IPS-18a (cell line): Measurements from ENCODE around the gene C1S.

Experiments
- H3K27ac ChIP-seq: one replicate; pipeline ENCODE4 v1.5.1; 2013; ENCODE audit warnings: low read length
- H3K27me3 ChIP-seq: one replicate; pipeline ENCODE4 v1.6.1; 2013; ENCODE audit warnings: mild to moderate bottlenecking, low read length; ENCODE audit not compliant: control insufficient read depth, insufficient read depth
- H3K36me3 ChIP-seq: one replicate; pipeline ENCODE4 v1.6.1; 2013; ENCODE audit warnings: low read depth, low read length; ENCODE audit not compliant: control insufficient read depth
- H3K4me1 ChIP-seq: one replicate; pipeline ENCODE4 v1.6.1; 2013; ENCODE audit warnings: low read depth, low read length; ENCODE audit not compliant: control insufficient read depth
- H3K4me3 ChIP-seq: one replicate; pipeline ENCODE4 v1.5.1; 2013; ENCODE audit warnings: low read length
- H3K9ac ChIP-seq: one replicate; pipeline ENCODE4 v1.6.1; 2013; ENCODE audit warnings: mild to moderate bottlenecking, low read length, moderate library complexity
- H3K9me3 ChIP-seq: one replicate; pipeline ENCODE4 v1.6.1; 2013; ENCODE audit warnings: low read depth, low read length; ENCODE audit not compliant: control insufficient read depth

The C1S gene

DNA sequence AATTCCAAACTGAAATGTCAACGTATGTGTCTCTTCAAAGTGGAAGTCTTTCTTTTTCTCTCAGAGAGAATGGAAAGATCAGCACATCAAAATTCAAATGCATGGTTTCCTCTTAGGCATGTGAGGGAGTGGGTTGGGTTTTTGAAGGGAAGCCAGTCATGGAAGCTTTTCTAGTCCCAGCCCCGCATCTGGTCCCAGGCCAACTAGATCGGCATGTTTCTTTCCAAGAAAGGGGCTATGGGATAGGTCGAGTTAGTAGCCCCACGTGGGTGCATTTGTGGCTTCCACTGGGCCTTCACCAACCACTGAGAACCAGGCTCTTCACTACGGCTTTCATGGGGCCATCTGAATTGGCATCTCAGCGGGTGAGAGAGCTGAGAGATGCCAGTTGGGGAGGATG is 6.6 kb downstream of the C1S start:
- no peaks in the 10 kb centered on the region for H3K9me3 ChIP-seq
- H3K36me3 ChIP-seq = no peaks in the 10 kb centered on the region
- H3K27ac ChIP-seq = no peak overlapping the region
- no peak overlapping the region for H3K4me3 ChIP-seq
- no peaks in the 10 kb centered on the region for H3K27me3 ChIP-seq
- no peak overlapping the region for H3K9ac ChIP-seq
- H3K4me1 ChIP-seq = no peaks in the 10 kb centered on the region

DNA sequence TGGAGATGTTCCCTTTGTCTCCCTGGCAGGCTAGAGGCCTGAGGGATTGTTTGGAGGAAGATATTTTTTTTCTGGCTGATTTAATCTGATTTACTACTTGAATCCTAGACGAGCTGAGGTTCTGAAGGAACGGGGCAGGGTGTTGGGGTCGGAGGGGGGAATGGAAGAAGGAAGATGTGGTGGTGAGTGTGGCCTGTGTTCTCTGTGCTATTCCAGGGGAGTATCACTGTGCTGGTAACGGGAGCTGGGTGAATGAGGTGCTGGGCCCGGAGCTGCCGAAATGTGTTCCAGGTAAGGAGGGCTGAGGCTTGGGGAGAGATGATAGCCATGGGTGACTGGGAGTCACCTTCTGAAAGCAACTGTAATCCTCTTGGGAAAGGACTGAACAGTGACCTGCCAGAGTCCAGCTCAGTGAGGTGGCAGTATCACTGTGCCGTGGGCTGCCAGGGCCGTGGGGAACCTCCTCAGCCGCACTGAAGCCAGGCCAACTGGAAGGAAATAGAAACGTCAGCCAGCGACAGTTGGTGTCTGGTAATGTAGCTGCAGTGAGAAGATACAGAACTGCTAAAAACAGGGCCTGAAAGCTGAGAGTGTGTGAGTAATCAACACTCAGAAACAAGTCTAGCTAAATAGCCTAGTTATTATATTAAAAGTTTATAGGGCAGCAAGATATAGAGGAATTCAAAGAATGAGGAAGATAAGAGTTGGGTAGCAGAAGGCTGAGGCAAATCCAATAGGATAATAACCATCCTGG is 7.9 kb downstream of the C1S start:
- no peak overlapping the region for H3K9ac ChIP-seq
- H3K4me1 ChIP-seq = no peaks in the 10 kb centered on the region
- no peaks in the 10 kb centered on the region for H3K9me3 ChIP-seq
- no peak overlapping the region for H3K4me3 ChIP-seq
- H3K27me3 ChIP-seq = no peaks in the 10 kb centered on the region
- H3K27ac ChIP-seq = no peak overlapping the region
- H3K36me3 ChIP-seq = no peaks in the 10 kb centered on the region

DNA sequence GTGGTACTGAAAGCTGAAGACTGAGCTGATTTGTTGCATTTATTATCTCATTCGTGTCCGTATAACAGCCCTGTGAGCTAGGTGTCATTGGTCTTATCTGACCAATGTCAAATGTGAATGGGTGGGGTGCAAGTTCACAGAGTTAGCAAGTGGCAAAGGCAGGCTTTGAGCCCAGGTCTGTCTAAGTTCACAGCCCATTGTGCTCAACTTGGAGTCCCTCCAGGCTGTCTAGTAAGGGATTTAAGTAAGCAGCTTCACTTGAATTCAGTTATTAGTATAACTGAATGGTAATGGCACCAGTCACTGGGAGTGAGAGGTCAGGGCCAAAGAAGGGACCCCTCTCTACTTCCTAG is 8.5 kb downstream of the C1S start:
- H3K36me3 ChIP-seq = no peaks in the 10 kb centered on the region
- no peaks in the 10 kb centered on the region for H3K9me3 ChIP-seq
- no peaks in the 10 kb centered on the region for H3K27me3 ChIP-seq
- no peak overlapping the region for H3K4me3 ChIP-seq
- H3K4me1 ChIP-seq = no peaks in the 10 kb centered on the region
- no peak overlapping the region for H3K27ac ChIP-seq
- no peak overlapping the region for H3K9ac ChIP-seq

DNA sequence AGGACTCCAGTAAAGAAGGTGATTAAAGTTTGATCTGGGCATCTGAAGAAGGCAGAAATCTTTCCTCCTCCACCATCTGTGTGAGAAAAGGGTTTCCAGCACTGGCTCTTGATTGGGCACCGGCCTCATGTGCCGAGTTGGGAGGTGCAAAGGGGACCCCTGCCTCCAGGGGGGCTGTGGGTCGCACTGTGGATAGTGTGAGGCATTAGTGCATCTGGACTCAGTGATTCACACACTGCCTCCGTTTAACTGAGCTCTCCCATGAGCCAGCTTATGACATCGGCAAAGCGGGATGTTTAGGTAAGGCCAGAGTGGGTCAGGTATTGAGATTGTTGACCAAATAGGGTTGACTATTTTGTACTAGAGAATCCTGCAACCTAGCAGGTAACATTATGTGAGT is 8.9 kb downstream of the C1S start:
- Histone ChIP-seq H3K27me3 (no peaks in the 10 kb centered on the region), H3K9me3 (no peaks in the 10 kb centered on the region), H3K36me3 (no peaks in the 10 kb centered on the region), H3K4me3 (no peak overlapping the region), H3K4me1 (no peaks in the 10 kb centered on the region), H3K27ac (no peak overlapping the region), H3K9ac (no peak overlapping the region)

DNA sequence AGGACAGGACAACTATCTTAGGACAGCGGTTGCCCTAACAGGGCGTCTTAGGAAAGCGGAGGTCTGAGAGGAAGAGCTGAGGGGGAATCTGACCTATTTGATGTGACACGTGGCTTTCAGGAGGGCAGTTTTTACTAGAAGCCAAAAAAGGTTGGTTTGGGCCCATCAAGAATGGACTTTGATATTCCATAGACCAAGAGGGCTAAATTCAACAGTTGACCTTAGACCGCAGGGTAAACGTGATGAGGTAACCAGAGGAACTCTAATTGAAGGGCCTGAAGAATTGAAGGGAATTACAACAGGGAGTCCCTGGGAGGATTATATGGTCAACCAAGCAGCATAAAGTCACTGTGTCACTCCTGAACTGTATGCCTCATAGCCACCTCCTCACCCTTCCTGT is 11.5 kb downstream of the C1S start:
- no peak overlapping the region for H3K9ac ChIP-seq
- H3K4me1 ChIP-seq = no peaks in the 10 kb centered on the region
- H3K27ac ChIP-seq = no peak overlapping the region
- no peaks in the 10 kb centered on the region for H3K9me3 ChIP-seq
- no peak overlapping the region for H3K4me3 ChIP-seq
- H3K36me3 ChIP-seq = no peaks in the 10 kb centered on the region
- no peaks in the 10 kb centered on the region for H3K27me3 ChIP-seq

DNA sequence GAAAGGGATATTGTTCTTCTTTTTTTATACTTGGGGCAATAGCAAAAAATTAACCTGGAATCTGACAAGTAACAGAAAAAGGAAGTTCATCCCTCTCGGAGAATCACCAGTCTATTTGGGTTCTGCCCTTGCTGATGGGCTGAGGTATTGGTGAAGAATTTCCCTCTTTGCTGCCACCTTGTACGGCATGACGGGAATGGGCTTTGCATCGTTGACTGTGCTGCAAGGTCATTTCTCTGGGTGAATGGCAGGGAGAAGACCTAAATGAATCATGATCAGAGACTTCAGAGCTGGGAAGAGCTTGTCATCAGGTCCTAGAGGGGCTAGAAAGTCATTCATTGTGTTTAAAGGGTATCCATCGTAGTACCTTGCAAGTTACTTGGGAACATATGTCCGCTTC is 12.0 kb downstream of the C1S start:
- H3K27ac ChIP-seq = no peak overlapping the region
- no peak overlapping the region for H3K9ac ChIP-seq
- H3K9me3 ChIP-seq = no peaks in the 10 kb centered on the region
- no peaks in the 10 kb centered on the region for H3K27me3 ChIP-seq
- H3K36me3 ChIP-seq = no peaks in the 10 kb centered on the region
- no peak overlapping the region for H3K4me3 ChIP-seq
- no peaks in the 10 kb centered on the region for H3K4me1 ChIP-seq

DNA sequence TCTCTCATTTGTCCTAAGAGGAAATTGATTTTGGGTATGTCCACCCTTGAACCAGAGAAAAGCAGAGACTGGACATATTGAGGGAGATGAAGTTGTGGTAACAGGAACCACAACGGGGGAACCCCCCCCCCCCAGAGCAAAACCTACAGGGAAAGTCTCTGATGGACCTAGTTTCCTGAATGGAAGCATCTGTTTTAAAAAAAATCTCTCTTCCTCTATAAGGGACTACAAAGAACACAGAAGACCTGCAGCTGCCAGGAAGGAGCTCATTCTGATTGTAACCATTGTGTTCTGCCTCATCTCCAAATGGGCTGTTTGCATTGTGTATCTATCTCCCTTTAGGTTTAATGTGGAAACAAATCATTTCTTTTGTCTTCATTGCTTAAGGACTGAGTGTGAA is 13.4 kb downstream of the C1S start:
- no peak overlapping the region for H3K27ac ChIP-seq
- H3K4me1 ChIP-seq = no peaks in the 10 kb centered on the region
- no peak overlapping the region for H3K4me3 ChIP-seq
- no peak overlapping the region for H3K9ac ChIP-seq
- H3K9me3 ChIP-seq = no peaks in the 10 kb centered on the region
- no peaks in the 10 kb centered on the region for H3K27me3 ChIP-seq
- no peaks in the 10 kb centered on the region for H3K36me3 ChIP-seq

DNA sequence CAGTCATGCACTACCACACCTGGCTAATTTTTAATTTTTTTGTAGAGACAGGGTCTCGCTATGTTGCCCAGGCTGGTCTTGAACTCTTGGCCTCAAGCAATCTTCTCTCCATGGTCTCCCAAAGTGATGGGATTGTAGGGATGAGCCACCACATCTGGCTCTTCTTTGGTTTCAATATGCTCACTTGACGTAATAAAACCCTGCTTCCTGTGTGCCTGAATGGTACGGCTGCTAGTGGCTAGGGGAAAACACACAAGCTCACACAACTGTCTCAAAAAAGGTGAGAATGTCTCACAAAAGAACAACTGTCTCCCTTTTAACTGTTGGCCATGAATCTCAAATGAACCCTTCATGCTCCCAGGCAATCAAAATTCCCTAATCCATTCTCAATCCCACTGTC is 15.0 kb downstream of the C1S start:
- no peaks in the 10 kb centered on the region for H3K9me3 ChIP-seq
- H3K27me3 ChIP-seq = no peaks in the 10 kb centered on the region
- no peaks in the 10 kb centered on the region for H3K4me1 ChIP-seq
- no peak overlapping the region for H3K9ac ChIP-seq
- no peak overlapping the region for H3K4me3 ChIP-seq
- H3K27ac ChIP-seq = no peak overlapping the region
- no peaks in the 10 kb centered on the region for H3K36me3 ChIP-seq

DNA sequence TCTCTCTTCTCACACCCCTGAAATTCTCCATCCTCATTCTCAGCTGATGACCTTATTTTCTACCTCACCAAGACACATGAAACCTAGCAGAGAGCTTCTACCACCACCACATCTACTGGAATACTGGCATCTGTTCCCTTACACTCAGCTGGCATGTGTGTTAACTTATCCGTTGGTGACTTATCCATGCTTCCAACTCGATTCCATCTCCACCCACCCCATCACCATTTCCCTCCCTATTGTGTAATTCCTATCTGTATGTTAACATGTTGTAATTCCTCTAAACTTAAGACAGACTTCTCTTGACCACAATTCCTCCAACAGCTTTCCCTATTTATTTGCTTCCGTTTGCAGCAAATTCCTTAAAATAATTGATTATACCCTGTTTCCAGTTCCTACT is 15.4 kb downstream of the C1S start:
- no peaks in the 10 kb centered on the region for H3K27me3 ChIP-seq
- H3K27ac ChIP-seq = no peak overlapping the region
- no peak overlapping the region for H3K9ac ChIP-seq
- H3K36me3 ChIP-seq = no peaks in the 10 kb centered on the region
- no peaks in the 10 kb centered on the region for H3K9me3 ChIP-seq
- no peaks in the 10 kb centered on the region for H3K4me1 ChIP-seq
- no peak overlapping the region for H3K4me3 ChIP-seq

DNA sequence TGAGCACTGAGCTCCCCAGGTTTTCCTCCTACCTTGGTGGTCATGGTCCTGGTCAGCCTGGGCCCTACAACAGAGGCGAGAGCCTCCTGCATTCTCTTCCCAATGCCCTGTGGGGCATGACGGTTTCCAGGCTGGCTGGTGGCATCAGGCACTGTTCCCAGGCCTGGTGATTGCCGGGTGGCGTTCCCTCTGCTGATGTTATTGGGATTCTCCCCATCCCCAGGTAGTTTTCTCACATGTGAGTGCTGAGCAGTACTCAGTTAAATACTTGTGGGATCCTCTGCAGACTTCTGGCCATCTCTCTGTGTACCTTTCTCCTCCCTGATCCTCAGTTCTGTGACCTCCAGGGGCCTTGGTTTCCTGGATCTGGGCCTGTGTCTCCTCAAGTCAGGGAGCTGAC is 16.0 kb downstream of the C1S start:
- H3K9me3 ChIP-seq = no peaks in the 10 kb centered on the region
- no peaks in the 10 kb centered on the region for H3K36me3 ChIP-seq
- no peak overlapping the region for H3K27ac ChIP-seq
- H3K9ac ChIP-seq = no peak overlapping the region
- H3K27me3 ChIP-seq = no peaks in the 10 kb centered on the region
- no peak overlapping the region for H3K4me3 ChIP-seq
- no peaks in the 10 kb centered on the region for H3K4me1 ChIP-seq

DNA sequence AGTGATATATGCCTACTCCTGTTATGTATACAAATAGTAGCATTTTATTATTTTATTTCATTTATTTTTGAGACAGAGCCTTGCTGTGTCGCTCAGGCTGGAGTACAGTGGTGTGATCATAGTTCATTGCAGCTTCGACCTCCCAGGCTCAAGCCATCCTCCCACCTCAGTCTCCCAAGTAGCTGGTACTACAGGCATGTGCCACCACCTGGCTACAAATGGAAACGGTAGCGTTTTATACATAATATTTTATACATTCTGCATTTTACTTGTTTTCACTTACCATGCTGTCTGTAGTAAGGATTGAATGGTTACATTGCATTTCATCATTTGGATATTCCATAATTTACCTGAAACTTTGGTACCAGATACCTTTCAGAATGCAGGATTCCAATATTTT is 17.6 kb downstream of the C1S start:
- H3K27ac ChIP-seq = no peak overlapping the region

DNA sequence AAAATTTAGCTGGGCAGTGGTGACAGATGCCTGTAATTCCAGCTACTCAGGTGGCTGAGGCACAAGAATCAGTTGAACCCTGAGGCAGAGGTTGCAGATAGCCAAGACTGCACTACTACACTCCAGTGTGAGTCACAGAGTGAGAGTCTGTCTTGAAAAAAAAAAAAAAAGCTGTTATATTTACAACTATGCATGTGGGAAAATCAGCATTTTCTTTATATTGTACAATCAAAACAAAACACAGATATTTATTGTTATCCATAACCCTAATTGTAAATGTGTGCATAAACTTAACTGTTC is 19.3 kb downstream of the C1S start:
- no peak overlapping the region for H3K9ac ChIP-seq
- H3K4me3 ChIP-seq = no peak overlapping the region
- H3K27ac ChIP-seq = no peak overlapping the region

More for the DNA sequence above, 17.6 kb downstream of the C1S start:
- H3K9me3 ChIP-seq = no peaks in the 10 kb centered on the region
- H3K36me3 ChIP-seq = no peaks in the 10 kb centered on the region
- no peak overlapping the region for H3K4me3 ChIP-seq
- no peaks in the 10 kb centered on the region for H3K27me3 ChIP-seq
- H3K4me1 ChIP-seq = no peaks in the 10 kb centered on the region
- H3K9ac ChIP-seq = no peak overlapping the region

More for the DNA sequence above, 19.3 kb downstream of the C1S start:
- no peaks in the 10 kb centered on the region for H3K36me3 ChIP-seq
- no peaks in the 10 kb centered on the region for H3K4me1 ChIP-seq
- H3K27me3 ChIP-seq = no peaks in the 10 kb centered on the region
- H3K9me3 ChIP-seq = no peaks in the 10 kb centered on the region
